ENCODE measurements around the gene RIN1. TPM values are rescaled to one million over a fixed set of nuclear protein-coding genes. Genes with fewer than 3 reads are reported as not detected.
A peak's percentile ranks its signal among the peaks of the same experiment; 100 is the strongest.

The RIN1 gene
- total and polyA plus RNA-seq, 2 of the 13 experiments (the other 11 are each of a cell fraction or from before 2014, with no cell fraction given), result 2.4 to 4.1 TPM

DNA sequence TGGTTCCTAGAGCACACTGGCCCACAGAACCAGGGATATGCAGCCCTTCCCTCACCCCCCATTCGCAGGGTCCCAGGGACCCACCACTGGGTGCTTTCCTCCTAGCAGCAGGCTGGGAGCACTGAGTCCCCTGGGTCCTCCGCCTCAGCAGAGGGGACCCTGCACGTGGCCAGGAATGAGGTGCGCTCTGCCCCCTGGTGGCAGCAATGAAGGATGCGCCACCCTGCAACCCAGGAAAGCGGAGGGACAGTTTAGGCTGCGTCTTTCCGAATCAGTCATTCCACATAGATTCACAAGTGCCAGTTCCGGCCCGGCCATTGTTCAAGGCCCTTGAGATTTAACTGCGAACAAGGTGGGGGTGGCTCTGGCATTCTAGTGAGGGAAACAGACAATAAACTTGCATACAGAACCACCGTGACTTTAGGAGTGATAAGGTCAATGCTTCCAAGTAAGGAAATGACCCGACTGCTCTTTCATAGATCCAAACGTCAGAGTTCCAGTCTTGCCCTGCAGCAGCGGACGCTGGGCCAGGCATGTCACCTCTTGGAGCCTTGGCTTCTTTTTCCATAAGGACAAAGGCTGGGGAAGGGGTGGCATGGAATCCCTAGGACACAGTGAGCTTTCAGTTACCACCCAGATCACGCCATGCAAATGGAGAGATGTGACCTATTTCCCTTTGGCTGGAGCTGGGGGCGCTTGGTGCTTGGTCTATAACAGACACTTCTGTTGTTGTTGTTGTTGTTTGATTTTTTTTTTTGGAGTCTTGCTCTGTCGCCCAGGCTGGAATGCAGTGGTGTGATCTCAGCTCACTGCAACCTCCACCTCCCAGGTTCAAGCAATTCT lies 7.7 kb downstream of the RIN1 start (continued):
- TF ChIP-seq ZNF790 (CRISPR knock-in tag; IDR thresholded peaks at IDR 0.05; ENCODE audit: borderline replicate concordance) (0 out of 2 replicates have a peak, but pooled peaks have one; percentile 30), ATF1 (CRISPR knock-in tag; IDR thresholded peaks at IDR 0.05) (no peak), HCFC1 (IDR thresholded peaks at IDR 0.05; ENCODE audit: low read depth, low read length) (no peak), RAD21 (CRISPR knock-in tag; IDR thresholded peaks at IDR 0.05) (peak; percentile 87), ZNF496 (CRISPR knock-in tag; IDR thresholded peaks at IDR 0.05; ENCODE audit: insufficient replicate concordance) (no peak), ZNF10 (CRISPR knock-in tag; IDR thresholded peaks at IDR 0.05; ENCODE audit: borderline replicate concordance, low read depth) (no peak), ZMAT3 (CRISPR knock-in tag; conservative IDR thresholded peaks at IDR 0.05) (no peak), EZH2 (conservative IDR thresholded peaks at IDR 0.05; ENCODE audit: low read depth, low read length) (no peak), CBX1 (IDR thresholded peaks at IDR 0.05; ENCODE audit: low read depth) (no peak), EHMT2 (IDR thresholded peaks at IDR 0.05; ENCODE audit: borderline replicate concordance, low read depth, low read length) (no peak), TRIM24 (CRISPR knock-in tag; IDR thresholded peaks at IDR 0.05) (no peak), ZNF652 (CRISPR knock-in tag; IDR thresholded peaks at IDR 0.05; ENCODE audit: borderline replicate concordance, low read depth) (peak; percentile 62; the same call in 1 of the 2 replicates), ZNF724P (CRISPR knock-in tag; IDR thresholded peaks at IDR 0.05; ENCODE audit: borderline replicate concordance) (no peak), RNF219 (CRISPR knock-in tag; IDR thresholded peaks at IDR 0.05) (0 out of 2 replicates have a peak, but pooled peaks have one; percentile 70), ZNF704 (CRISPR knock-in tag; IDR thresholded peaks at IDR 0.05; ENCODE audit: borderline replicate concordance) (no peak), GZF1 (CRISPR knock-in tag; IDR thresholded peaks at IDR 0.05) (peak; percentile 72; the same call in 1 of the 2 replicates)
- TF ChIP-seq, protein P1, sequence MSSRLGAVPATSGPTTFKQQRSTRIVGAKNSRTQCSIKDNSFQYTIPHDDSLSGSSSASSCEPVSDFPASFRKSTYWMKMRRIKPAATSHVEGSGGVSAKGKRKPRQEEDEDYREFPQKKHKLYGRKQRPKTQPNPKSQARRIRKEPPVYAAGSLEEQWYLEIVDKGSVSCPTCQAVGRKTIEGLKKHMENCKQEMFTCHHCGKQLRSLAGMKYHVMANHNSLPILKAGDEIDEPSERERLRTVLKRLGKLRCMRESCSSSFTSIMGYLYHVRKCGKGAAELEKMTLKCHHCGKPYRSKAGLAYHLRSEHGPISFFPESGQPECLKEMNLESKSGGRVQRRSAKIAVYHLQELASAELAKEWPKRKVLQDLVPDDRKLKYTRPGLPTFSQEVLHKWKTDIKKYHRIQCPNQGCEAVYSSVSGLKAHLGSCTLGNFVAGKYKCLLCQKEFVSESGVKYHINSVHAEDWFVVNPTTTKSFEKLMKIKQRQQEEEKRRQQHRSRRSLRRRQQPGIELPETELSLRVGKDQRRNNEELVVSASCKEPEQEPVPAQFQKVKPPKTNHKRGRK (CRISPR knock-in tag; IDR thresholded peaks at IDR 0.05), result no peak
- TF ChIP-seq, protein P2, sequence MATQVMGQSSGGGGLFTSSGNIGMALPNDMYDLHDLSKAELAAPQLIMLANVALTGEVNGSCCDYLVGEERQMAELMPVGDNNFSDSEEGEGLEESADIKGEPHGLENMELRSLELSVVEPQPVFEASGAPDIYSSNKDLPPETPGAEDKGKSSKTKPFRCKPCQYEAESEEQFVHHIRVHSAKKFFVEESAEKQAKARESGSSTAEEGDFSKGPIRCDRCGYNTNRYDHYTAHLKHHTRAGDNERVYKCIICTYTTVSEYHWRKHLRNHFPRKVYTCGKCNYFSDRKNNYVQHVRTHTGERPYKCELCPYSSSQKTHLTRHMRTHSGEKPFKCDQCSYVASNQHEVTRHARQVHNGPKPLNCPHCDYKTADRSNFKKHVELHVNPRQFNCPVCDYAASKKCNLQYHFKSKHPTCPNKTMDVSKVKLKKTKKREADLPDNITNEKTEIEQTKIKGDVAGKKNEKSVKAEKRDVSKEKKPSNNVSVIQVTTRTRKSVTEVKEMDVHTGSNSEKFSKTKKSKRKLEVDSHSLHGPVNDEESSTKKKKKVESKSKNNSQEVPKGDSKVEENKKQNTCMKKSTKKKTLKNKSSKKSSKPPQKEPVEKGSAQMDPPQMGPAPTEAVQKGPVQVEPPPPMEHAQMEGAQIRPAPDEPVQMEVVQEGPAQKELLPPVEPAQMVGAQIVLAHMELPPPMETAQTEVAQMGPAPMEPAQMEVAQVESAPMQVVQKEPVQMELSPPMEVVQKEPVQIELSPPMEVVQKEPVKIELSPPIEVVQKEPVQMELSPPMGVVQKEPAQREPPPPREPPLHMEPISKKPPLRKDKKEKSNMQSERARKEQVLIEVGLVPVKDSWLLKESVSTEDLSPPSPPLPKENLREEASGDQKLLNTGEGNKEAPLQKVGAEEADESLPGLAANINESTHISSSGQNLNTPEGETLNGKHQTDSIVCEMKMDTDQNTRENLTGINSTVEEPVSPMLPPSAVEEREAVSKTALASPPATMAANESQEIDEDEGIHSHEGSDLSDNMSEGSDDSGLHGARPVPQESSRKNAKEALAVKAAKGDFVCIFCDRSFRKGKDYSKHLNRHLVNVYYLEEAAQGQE (IDR thresholded peaks at IDR 0.05; ENCODE audit: borderline replicate concordance in 1 of 2, low read depth in 1 of 2, low read length in 2 of 2), result peak in 1 of 2 experiments; percentile 22; a peak in 1 of 4 replicates

All from HepG2 (cell line).